VCaP (cell line): ENCODE data around the gene CFTR.

Experiments used
- H3K27ac ChIP-seq: fragments of 450-650 bp; 2 replicates; pipeline ENCODE4 v1.5.1; 2017
- TF ChIP-seq, protein P1 (sequence below): fragments of 450-650 bp; conservative IDR thresholded peaks from 2 replicates; pipeline ENCODE4 v1.5.1; 2017; ENCODE audit warnings: mild to moderate bottlenecking, moderate library complexity

The CFTR gene

DNA sequence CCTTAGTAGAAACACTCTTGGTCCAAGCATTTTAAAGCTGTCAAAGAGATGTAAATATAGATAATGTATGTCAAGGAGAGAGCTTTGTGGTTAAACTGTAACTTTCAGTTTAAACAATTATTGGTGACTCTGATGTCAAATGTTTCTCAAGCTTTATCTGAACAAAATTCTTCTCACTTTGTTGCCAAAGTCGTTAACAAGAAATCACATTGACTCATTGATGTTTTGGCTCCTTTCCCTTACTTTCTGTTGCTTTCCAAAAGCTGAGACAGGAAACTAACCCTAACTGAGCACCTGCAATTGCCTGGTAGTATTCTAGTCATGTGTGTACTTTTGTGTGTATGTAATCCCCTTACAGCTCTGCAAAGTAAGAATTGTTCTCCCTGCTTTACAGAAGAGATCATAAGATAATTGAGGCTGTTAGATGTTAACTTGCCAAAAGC lies 108.5 kb downstream of the CFTR start:
- TF ChIP-seq, protein P1, sequence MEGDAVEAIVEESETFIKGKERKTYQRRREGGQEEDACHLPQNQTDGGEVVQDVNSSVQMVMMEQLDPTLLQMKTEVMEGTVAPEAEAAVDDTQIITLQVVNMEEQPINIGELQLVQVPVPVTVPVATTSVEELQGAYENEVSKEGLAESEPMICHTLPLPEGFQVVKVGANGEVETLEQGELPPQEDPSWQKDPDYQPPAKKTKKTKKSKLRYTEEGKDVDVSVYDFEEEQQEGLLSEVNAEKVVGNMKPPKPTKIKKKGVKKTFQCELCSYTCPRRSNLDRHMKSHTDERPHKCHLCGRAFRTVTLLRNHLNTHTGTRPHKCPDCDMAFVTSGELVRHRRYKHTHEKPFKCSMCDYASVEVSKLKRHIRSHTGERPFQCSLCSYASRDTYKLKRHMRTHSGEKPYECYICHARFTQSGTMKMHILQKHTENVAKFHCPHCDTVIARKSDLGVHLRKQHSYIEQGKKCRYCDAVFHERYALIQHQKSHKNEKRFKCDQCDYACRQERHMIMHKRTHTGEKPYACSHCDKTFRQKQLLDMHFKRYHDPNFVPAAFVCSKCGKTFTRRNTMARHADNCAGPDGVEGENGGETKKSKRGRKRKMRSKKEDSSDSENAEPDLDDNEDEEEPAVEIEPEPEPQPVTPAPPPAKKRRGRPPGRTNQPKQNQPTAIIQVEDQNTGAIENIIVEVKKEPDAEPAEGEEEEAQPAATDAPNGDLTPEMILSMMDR, result no peak
- peak overlapping the region; percentile 77 for H3K27ac ChIP-seq

DNA sequence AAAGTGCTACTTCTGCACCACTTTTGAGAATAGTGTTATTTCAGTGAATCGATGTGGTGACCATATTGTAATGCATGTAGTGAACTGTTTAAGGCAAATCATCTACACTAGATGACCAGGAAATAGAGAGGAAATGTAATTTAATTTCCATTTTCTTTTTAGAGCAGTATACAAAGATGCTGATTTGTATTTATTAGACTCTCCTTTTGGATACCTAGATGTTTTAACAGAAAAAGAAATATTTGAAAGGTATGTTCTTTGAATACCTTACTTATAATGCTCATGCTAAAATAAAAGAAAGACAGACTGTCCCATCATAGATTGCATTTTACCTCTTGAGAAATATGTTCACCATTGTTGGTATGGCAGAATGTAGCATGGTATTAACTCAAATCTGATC lies 110.4 kb downstream of the CFTR start:
- H3K27ac ChIP-seq, result peak overlapping the region; percentile 77
- TF ChIP-seq, protein P1, result no peak

DNA sequence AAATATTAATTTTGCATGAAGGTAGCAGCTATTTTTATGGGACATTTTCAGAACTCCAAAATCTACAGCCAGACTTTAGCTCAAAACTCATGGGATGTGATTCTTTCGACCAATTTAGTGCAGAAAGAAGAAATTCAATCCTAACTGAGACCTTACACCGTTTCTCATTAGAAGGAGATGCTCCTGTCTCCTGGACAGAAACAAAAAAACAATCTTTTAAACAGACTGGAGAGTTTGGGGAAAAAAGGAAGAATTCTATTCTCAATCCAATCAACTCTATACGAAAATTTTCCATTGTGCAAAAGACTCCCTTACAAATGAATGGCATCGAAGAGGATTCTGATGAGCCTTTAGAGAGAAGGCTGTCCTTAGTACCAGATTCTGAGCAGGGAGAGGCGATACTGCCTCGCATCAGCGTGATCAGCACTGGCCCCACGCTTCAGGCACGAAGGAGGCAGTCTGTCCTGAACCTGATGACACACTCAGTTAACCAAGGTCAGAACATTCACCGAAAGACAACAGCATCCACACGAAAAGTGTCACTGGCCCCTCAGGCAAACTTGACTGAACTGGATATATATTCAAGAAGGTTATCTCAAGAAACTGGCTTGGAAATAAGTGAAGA lies 112.3 kb downstream of the CFTR start:
- H3K27ac ChIP-seq, result no peak overlapping the region
- TF ChIP-seq, protein P1, result no peak

DNA sequence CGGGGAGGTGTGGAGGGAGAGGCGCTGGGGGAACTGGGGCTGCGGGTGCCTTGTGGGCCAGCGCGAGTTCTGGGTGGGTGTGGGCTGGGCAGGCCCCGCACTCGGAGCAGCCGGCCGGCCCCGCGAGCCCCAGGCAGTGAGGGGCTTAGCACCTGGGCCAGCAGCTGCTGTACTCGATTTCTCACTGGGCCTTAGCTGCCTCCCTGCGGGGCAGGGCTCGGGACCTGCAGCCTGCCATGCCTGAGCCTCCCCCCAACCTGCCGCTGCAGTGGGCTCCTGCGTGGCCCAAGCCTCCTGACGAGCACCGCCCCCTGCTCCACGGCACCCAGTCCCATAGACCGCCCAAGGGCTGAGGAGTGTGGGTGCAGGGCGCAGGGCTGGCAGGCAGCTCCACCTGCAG lies 116.3 kb downstream of the CFTR start:
- H3K27ac ChIP-seq, result no peak overlapping the region
- TF ChIP-seq, protein P1, result no peak

DNA sequence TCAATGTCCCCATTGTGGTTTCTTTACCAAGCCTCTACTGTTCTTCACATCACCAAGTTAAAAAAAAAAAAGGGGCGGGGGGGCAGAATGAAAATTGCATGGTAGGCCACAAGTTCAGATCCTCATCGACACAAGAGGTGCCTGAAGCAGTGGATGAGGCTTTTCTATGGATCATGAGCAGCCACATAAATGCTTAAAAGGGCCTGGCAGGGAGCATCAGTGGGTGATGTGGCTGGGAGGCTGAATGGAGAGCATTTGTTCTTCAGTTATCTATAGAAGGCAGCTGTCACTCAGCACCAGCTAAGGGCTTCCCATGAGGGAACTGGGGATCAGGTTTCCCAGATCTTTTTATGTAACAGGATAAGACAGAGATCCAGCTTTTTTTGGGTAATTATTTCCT lies 117.9 kb downstream of the CFTR start:
- H3K27ac ChIP-seq, result no peak overlapping the region
- TF ChIP-seq, protein P1, result no peak

DNA sequence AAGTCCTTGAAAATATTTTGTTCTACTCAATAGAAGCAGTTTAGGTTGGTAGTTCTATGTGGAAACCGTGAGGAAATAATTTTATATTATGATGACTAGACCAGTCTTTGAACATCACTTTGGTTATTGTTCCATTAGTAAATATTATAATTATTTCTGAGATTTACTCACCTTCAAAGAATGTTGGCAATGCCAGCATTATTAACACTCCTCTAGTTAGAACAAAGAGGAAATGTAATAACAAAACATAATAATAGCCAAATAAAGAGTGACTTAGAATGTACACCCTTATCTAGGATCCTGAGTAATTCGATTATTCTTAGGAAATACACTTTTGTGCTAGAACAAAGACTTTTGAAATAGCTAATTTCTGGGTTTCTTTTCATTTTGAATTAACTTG lies 121.1 kb downstream of the CFTR start:
- TF ChIP-seq, protein P1, result no peak

DNA sequence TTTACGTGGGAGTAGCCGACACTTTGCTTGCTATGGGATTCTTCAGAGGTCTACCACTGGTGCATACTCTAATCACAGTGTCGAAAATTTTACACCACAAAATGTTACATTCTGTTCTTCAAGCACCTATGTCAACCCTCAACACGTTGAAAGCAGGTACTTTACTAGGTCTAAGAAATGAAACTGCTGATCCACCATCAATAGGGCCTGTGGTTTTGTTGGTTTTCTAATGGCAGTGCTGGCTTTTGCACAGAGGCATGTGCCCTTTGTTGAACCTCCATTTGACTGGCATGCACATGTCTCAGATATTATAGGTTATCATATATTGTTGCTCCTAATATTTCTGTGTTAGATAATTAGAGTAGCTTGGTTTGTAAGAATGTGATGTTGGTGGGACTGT lies 123.8 kb downstream of the CFTR start:
- no peak overlapping the region for H3K27ac ChIP-seq

More for the DNA sequence above, 121.1 kb downstream of the CFTR start:
- H3K27ac ChIP-seq, result no peak overlapping the region

More for the DNA sequence above, 123.8 kb downstream of the CFTR start:
- TF ChIP-seq, protein P1, result no peak
